HEK293T (cell line): ENCODE data around the gene PTEN.
A peak's percentile ranks its signal among the peaks of the same experiment; 100 is the strongest.

Source experiments
- CTCF ChIA-PET: fragments of 350-600 bp; formaldehyde crosslinking; extraction: SDS; loops from one replicate; lab custom pipeline; 2021; ENCODE audit warnings: antibody characterized with exemption, inconsistent platforms; lab: Yijun Ruan, JAX
- POLR2A ChIA-PET: fragments of 350-600 bp; formaldehyde crosslinking; extraction: SDS; loops from one replicate; lab custom pipeline; 2020; ENCODE audit warnings: antibody characterized with exemption, inconsistent platforms; lab: Yijun Ruan, JAX
- DNase-seq: peaks from one replicate; pipeline ENCODE4 v3.0.0; 2012; ENCODE audit warnings: mixed read lengths; ENCODE audit errors: extremely low spot score
- ARNT ChIP-seq: fragments of 450-650 bp; IDR thresholded peaks from 2 replicates; pipeline ENCODE4 v1.6.1; 2017; ENCODE audit warnings: mild to moderate bottlenecking
- BHLHE40 ChIP-seq: fragments of 450-650 bp; IDR thresholded peaks from 2 replicates; pipeline ENCODE4 v1.6.1; 2016; ENCODE audit warnings: mild to moderate bottlenecking, moderate library complexity, borderline replicate concordance
- CTBP1 ChIP-seq: fragments of 450-650 bp; IDR thresholded peaks from 2 replicates; pipeline ENCODE4 v1.6.1; 2016; ENCODE audit warnings: borderline replicate concordance
- ELF4 ChIP-seq: fragments of 450-650 bp; IDR thresholded peaks from 2 replicates; pipeline ENCODE4 v1.6.1; 2017; ENCODE audit warnings: antibody characterized with exemption
- FOXA1 ChIP-seq: fragments of 450-650 bp; IDR thresholded peaks from 2 replicates; pipeline ENCODE4 v1.6.1; 2016; ENCODE audit warnings: mild to moderate bottlenecking
- FOXK2 ChIP-seq: fragments of 450-650 bp; IDR thresholded peaks from 2 replicates; pipeline ENCODE4 v1.6.1; 2016; ENCODE audit warnings: mild to moderate bottlenecking
- FOXM1 ChIP-seq: fragments of 450-650 bp; IDR thresholded peaks from 2 replicates; pipeline ENCODE4 v1.6.1; 2017; ENCODE audit warnings: mild to moderate bottlenecking, borderline replicate concordance
- HDGF ChIP-seq: fragments of 450-650 bp; IDR thresholded peaks from 2 replicates; pipeline ENCODE4 v1.6.1; 2017; ENCODE audit warnings: antibody characterized with exemption, borderline replicate concordance
- L3MBTL2 ChIP-seq: fragments of 450-650 bp; conservative IDR thresholded peaks from 2 replicates; pipeline ENCODE4 v1.6.1; 2016; ENCODE audit warnings: mild to moderate bottlenecking
- LEF1 ChIP-seq: fragments of 450-650 bp; IDR thresholded peaks from 2 replicates; pipeline ENCODE4 v1.6.1; 2017; ENCODE audit warnings: mild to moderate bottlenecking, borderline replicate concordance
- NFRKB ChIP-seq: fragments of 450-650 bp; IDR thresholded peaks from 2 replicates; pipeline ENCODE4 v1.6.1; 2016; ENCODE audit warnings: mild to moderate bottlenecking, moderate library complexity
- SP1 ChIP-seq: fragments of 450-650 bp; IDR thresholded peaks from 2 replicates; pipeline ENCODE4 v1.6.1; 2017
- SUZ12 ChIP-seq: fragments of 450-650 bp; IDR thresholded peaks from 2 replicates; pipeline ENCODE4 v1.6.1; 2016; ENCODE audit warnings: mild to moderate bottlenecking
- TARDBP ChIP-seq: fragments of 450-650 bp; IDR thresholded peaks from 2 replicates; pipeline ENCODE4 v1.6.1; 2016
- ZNF384 ChIP-seq: fragments of 450-650 bp; IDR thresholded peaks from 2 replicates; pipeline ENCODE4 v1.6.1; 2016
- TF ChIP-seq, protein P1 (sequence below): fragments of 450-650 bp; IDR thresholded peaks from 2 replicates; pipeline ENCODE4 v1.6.1; 2016

PTEN gene

GRCh38 chr10:87863053-87863943, at the start of gene PTEN, which contains the start of gene KLLN:
PTEN (plus strand) TSS chr10:87863625; CDS start chr10:87864470, 845 bp downstream.
KLLN (minus strand) TSS chr10:87863533; CDS start chr10:87862487, 1,046 bp downstream.
- CTCF ChIA-PET = interaction anchor here (0.6 to 1.7 kb wide), 3 partner anchors 15 to 251 kb away, joined by 4 to 5 read pairs (median 5); no protein-coding TSS in a partner anchor
- TF ChIP-seq NFRKB (peak; percentile 39; the same call in 1 of the 2 replicates), LEF1 (peak; percentile 76; the same call in 1 of the 2 replicates), L3MBTL2 (peak; percentile 62; the same call in 1 of the 2 replicates), ZNF384 (no peak), CTBP1 (0 out of 2 replicates have a peak, but pooled peaks have one; percentile 33)
- TF ChIP-seq, protein P1, sequence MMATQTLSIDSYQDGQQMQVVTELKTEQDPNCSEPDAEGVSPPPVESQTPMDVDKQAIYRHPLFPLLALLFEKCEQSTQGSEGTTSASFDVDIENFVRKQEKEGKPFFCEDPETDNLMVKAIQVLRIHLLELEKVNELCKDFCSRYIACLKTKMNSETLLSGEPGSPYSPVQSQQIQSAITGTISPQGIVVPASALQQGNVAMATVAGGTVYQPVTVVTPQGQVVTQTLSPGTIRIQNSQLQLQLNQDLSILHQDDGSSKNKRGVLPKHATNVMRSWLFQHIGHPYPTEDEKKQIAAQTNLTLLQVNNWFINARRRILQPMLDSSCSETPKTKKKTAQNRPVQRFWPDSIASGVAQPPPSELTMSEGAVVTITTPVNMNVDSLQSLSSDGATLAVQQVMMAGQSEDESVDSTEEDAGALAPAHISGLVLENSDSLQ = no peak
- DNase-seq = peak; percentile 81

DNA sequence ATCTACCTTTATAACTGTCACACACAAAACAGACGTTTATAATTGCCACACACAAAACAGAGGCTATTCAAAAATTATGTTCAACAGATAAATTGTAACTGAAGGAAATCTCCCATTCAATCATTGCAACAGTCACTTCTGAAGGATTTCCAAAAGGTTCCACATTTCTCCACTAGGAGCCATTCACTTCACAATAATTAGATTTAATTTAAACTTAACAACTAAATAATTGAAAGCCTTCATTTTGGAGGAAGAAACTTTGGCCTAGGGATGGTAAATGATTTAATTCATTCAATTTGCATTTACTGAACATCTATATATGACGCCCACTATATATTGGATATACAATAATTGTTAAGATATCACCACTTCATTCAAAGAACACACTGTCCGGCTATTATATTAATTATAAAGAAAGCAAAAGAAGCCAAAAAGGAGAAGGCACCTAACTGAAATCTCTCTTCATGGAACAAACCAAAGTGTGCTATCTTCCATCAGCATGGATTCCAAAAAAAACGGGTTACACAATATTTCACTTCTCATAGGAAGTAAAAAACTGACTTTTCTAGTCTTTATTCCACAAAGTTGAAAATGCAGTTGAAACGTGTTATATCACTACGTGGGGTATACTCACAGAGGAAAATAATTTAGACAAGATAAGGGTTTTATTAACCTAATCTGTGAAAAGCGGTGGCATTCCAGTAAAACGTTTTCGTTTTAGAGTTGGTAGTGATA, 47.1 kb upstream of the PTEN start:
- DNase-seq = no peak
- ChIA-PET CTCF (no interaction called here), POLR2A (interaction anchor here (2.4 kb wide), 1 partner anchor 29 kb away, joined by 14 read pairs; no protein-coding TSS in a partner anchor)
- TF ChIP-seq NFRKB (no peak), FOXA1 (no peak), L3MBTL2 (no peak), FOXM1 (no peak), SUZ12 (no peak), FOXK2 (no peak), ZNF384 (no peak), HDGF (no peak), ELF4 (no peak), SP1 (no peak), TARDBP (no peak), ARNT (no peak), BHLHE40 (no peak)
- TF ChIP-seq, protein P1 = no peak

More at GRCh38 chr10:87863053-87863943, at the start of gene PTEN, which contains the start of gene KLLN:
- POLR2A ChIA-PET = interaction anchor here (0.6 to 2.7 kb wide), 19 partner anchors 9 to 529 kb away, joined by 3 to 15 read pairs (median 3); partner anchors contain the start of gene ATAD1

GRCh38 chr10:87816898-87817608, 46.4 kb upstream of the PTEN start:
- CTCF ChIA-PET = no interaction called here
- POLR2A ChIA-PET = interaction anchor here (1.0 to 2.4 kb wide), 5 partner anchors 12 to 56 kb away, joined by 3 to 25 read pairs (median 4); no protein-coding TSS in a partner anchor
- no peak for TF ChIP-seq CTBP1
- no peak for TF ChIP-seq TARDBP
- no peak for TF ChIP-seq SP1
- no peak for TF ChIP-seq HDGF
- no peak for TF ChIP-seq ELF4
- TF ChIP-seq FOXM1 = no peak
- no peak for TF ChIP-seq FOXK2
- TF ChIP-seq ZNF384 = no peak
- no peak for DNase-seq

GRCh38 chr10:87817609-87818504, 45.6 kb upstream of the PTEN start, which contains the start of gene ATAD1:
ATAD1 (minus strand) TSS chr10:87818226; CDS start chr10:87814599, 3,627 bp downstream.
- peak; percentile 91 for DNase-seq
- TF ChIP-seq TARDBP = no peak
- TF ChIP-seq, protein P1 = peak; percentile 56; the same call in 1 of the 2 replicates
- no peak for TF ChIP-seq SUZ12
- TF ChIP-seq ARNT = no peak
- peak; percentile 72 for TF ChIP-seq L3MBTL2
- ChIA-PET CTCF (interaction anchor here (0.6 to 1.0 kb wide), 2 partner anchors 114 to 572 kb away, joined by 3 read pairs; no protein-coding TSS in a partner anchor), POLR2A (interaction anchor here (0.5 to 2.4 kb wide), 21 partner anchors 11 to 569 kb away, joined by 3 to 25 read pairs (median 4); partner anchors contain the start of genes KLLN and PTEN)
